Mammary epithelial cell (primary cell): ENCODE data around the gene PLD1.

Source experiments
- CTCF ChIP-seq, 2 donors: IDR thresholded peaks in 1 of 2; conservative IDR thresholded peaks in 1 of 2; 2 replicates each; pipeline ENCODE4 v1.5.1; 2011 to 2012; ENCODE audit warnings: inconsistent platforms in 2 of 2, low read length in 2 of 2, mild to moderate bottlenecking in 2 of 2, control low read depth in 1 of 2, low read depth in 1 of 2; ENCODE audit not compliant: insufficient read depth in 1 of 2; ENCODE audit errors: extremely low read depth in 1 of 2
- EZH2 ChIP-seq: IDR thresholded peaks from 2 replicates; pipeline ENCODE4 v1.6.1; 2012; ENCODE audit warnings: low read length, inconsistent platforms, borderline replicate concordance

- TF ChIP-seq EZH2: no peak
- no peak for TF ChIP-seq CTCF (conservative IDR thresholded peaks at IDR 0.05 in 1 of 2, IDR thresholded peaks at IDR 0.05 in 1 of 2; ENCODE audit: extremely low read depth in 1 of 2, insufficient read depth in 1 of 2, low read depth in 1 of 2, low read length in 2 of 2)
These were observed 235.6 kb downstream of the PLD1 start for GRCh38 chr3:171574556-171575240.
